ENCODE results near the gene MOV10.
A peak's percentile ranks its signal among the peaks of the same experiment; 100 is the strongest.

The MOV10 gene

GRCh38 chr1:112700290-112701226 lies 26.1 kb downstream of the MOV10 start:
- peak in 1 of 2 experiments; percentile 40 for DNase-seq

- no peak for DNase-seq
These were observed 27.0 kb downstream of the MOV10 start for GRCh38 chr1:112701227-112702066.

DNA sequence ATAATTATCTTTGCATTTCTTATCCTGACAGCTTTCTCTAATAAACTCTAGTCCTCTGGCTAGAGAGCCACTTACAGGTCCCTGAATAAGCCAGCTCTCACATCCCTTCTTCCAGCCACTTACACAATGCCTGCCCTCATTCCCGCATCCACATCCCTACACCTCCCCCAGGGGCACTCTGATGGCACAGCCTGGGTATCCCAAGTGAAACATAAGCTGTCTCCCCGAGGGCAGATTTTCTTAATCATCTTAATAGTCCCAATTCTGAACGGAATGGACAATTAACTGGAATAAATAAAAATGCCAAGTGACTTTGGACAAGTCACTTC lies 27.6 kb downstream of the MOV10 start:
- no peak for DNase-seq

- DNase-seq = no peak
These were observed 28.2 kb downstream of the MOV10 start for GRCh38 chr1:112702420-112703261.

DNA sequence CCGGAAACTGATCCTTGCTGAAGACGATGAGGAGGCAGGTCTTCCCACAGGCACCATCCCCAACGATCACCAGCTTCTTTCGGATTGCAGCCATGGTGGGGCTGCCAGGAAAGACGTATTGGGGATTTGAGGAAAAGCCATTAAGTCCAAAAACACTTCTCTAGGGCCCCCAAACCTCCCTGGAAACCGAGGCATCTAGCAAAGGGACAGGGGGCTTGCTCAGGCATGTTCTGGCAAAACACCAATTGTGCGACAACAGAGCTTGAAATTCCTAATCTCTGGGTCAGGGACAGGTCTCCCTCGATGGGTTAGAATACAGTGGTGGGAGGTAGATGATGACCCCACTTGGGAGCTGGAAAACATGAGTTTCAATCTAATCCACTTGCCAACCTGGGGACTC lies 29.2 kb downstream of the MOV10 start:
- no peak for DNase-seq

GRCh38 chr1:112704391-112704933 lies 30.0 kb downstream of the MOV10 start:
- no peak for DNase-seq

GRCh38 chr1:112704934-112705627 lies 30.6 kb downstream of the MOV10 start:
- DNase-seq = peak; percentile 87 to 94

DNA sequence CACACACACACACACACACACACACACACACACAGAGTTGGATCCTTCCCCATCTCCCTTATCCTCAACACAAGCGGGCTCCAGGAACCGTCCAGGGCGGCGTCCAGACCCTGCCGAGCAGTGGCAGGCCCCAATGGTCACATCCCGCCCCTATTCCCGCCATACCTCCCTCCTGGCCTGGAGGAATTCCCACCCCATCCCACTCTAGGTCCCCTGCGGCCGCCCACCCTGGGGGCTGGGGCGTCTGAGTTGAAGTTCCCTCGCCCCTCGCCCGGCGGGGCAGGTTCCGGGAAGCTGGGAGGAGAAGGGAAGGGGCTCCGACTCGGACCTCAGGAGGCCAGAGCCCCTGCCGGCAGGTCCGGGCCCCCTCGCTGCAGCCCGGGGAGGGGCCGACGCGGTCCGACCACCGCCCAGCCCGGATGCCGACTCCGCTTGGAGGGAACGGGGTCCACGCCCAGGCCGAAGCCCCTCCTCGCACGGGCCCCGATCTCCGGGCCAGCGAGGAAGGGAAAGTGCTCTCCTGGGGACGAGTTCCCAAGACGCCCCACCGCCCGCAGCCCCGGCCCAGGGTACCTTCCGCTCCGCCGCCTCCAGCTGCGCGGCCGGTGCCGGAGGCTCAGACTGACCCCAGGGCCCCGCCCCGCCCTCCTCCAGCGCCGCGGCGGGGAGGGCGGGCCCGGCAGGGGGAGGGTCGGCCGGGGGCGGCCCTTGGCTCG lies 32.2 kb downstream of the MOV10 start, which contains the start of gene RHOC:
RHOC (minus strand) TSS at position 623 of the 716 bp plus-strand sequence. CDS start 3,328 bp downstream, outside the sequence.
- DNase-seq = peak; percentile 61 to 89

GRCh38 chr1:112707221-112708001 lies 33.0 kb downstream of the MOV10 start:
- DNase-seq = peak; percentile 81 to 98

DNA sequence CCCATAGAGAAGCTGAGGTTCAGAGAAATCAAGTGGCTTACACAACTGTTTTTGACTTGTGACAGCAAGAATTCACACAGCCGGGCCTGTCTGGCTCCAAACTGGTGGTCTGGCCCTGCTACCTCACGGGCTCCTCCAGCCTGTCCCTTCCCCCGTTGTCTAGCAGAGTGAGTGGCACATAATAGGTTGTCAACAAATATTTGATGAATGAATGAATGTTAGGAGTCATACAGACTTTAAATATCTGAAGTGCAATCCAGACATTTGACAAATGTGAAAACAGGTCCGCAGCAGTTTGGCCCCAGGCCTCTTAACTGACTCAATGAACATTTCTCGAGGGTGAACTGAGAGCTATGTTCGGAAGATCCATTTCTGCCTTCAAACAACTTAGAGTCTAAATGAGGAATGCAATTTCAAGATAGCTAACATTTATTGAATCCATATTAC lies 33.6 kb downstream of the MOV10 start:
- no peak for DNase-seq

- no peak for DNase-seq
These were observed 34.0 kb downstream of the MOV10 start for GRCh38 chr1:112708489-112708888.

DNA sequence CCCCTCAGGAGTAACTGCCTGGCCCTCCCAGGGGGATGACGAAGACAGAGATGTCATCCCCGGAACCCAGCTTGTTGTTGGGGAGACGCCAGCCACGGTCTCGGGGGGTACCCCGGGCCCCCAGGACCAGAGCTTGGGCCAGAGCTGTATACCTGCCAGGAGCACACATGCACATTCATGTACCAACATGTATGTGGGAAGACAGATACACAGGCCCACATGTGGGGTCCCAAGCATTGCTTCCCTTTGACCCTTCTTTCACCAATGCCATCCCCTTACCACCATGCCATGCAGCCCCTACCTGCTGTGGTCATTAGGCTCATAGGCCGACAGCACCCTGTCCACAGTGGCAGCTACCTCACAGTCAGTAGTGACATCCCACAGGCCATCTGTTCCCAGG lies 35.7 kb downstream of the MOV10 start:
- DNase-seq = no peak

GRCh38 chr1:112710586-112710985 lies 36.1 kb downstream of the MOV10 start:
- no peak for DNase-seq

- no peak for DNase-seq
These were observed 36.6 kb downstream of the MOV10 start for GRCh38 chr1:112711041-112711440.

- DNase-seq = no peak
These were observed 37.2 kb downstream of the MOV10 start for GRCh38 chr1:112711670-112712069.

DNA sequence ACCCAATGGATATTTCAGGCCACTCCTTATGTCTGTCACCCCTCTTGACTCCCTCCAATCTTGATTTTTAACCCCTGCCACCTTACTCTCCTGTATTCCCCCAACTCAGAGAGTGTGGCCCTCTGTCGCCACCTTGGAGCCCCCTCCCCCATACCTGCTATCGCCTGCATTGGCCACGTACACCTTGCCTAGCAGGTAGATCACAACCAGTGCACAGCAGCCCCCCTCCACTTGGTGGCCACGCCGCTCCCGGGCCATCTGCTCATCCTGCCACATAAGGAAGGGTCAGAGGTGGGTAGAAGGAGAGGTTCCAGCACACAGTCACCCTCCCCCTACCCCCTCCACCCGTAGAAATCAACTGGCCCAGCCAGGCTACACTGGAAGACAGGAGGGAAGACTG lies 37.7 kb downstream of the MOV10 start:
- no peak for DNase-seq

DNA sequence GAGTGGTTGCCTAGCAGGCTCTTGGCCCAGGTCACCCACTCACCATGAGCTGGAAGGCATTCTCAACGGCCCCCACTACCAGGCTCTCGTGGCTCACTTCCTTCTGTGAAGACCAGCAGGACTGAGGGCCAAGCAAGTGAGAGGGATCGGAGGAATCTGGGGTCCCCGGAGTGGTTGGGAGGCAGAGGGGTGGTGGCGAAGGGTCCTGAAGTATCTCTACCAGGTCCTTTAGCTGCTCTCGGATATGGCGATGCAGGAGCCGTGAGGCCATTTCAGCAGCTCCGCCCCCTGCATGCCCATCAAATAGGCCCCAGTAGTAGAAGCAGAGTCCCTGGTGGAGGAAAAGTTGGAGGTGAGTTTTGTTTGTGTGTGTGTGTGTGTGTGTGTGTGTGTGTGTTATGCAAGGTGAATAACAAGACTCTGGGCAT lies 38.3 kb downstream of the MOV10 start:
- no peak for DNase-seq

- DNase-seq = peak in 1 of 2 experiments; percentile 54
These were observed 39.2 kb downstream of the MOV10 start for GRCh38 chr1:112713466-112714312.

Measured in NCI-H526 (cell line).